ENCODE measurements around the gene NRG4. TPM values are rescaled to one million over a fixed set of nuclear protein-coding genes. Genes with fewer than 3 reads are reported as not detected.
"Not testable (repeated sequence)": the region's sequence is repeated elsewhere in the genome, so short reads cannot be mapped to it uniquely, and the experiment has no call there.

The NRG4 gene
- total RNA-seq, 1 donor from 2014 or later = not detected

DNA sequence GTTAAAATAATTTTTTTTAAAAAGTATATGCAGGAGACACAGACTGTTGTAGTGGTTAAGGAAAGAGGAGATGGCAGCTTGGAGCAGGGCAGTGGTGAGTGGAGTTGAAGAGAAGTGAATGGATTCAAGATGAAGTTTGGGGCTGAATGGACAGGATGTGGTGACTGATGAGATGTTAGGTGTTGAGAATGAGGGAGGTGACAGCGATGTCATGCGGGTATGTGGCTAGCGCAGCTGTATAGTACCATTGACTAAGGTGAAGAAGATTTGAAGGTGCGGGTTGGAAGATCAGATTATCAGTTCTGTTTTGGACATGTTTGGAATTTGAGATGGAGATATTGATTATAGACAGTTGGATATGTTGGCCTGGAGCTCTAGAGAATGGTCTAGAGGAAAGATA lies 88.5 kb downstream of the NRG4 start:
- H3K4me1 ChIP-seq = no peaks in the 10 kb centered on the region
- peaks cover 0 to 5% of the 10 kb centered on the region in 2 donors for H3K36me3 ChIP-seq
- H3K9me3 ChIP-seq = no peaks in the 10 kb centered on the region
- TF ChIP-seq CTCF (IDR thresholded peaks at IDR 0.05) = no peak
- no peak overlapping the region for H3K4me3 ChIP-seq
- H3K27ac ChIP-seq = no peak overlapping the region
- DNase-seq (ENCODE audit: low spot score in 2 of 2) = no peak
- H3K27me3 ChIP-seq = no peaks in the 10 kb centered on the region
- intact Hi-C loops (cut with DNase I) = no loop called here

DNA sequence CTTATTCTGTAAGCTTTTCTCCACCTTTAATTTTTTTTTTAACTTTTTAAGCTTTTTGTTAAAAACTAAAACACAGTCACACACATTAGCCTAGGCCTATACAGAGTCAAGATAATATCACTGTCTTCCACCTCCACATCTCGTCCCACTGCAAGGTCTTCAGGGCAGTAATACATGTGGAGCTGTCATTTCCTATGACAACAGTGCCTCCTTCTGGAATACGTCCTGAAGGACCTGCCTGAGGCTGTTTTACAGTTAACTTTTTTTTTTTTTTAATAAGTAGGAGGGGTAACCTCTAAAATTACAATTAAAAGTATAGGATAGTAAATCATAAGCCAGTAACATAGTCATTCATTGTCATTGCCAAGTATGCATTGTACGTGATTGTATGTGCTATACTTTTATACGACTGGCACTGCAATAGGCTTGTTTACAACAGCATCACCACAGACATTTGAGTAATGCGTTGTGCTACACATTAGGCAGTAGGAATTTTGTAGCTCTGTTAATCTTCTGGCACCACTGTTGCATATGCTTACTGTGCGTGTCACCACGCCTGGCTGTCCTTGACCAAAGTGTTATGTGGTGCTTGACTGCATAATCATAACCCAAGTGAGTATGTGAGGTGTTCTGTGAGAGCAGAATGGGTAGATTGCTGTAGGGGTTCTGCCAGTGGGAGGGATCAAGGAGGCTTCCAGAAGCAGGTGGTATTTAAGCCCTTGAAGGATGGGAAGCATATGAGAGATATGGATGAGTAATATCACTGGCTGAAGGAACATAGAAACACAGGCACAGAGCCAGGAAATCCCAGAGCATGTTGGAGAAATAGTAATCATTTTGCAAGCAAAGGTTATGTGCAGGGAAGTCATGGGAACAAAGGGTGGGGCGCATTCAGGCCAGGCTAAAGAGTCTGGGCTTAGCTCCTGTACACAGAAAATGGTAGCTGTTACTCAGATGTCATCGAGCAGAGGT lies 90.2 kb downstream of the NRG4 start:
- H3K27me3 ChIP-seq = no peaks in the 10 kb centered on the region
- peaks cover 0 to 8% of the 10 kb centered on the region in 2 donors for H3K36me3 ChIP-seq
- no peak overlapping the region for H3K27ac ChIP-seq
- TF ChIP-seq CTCF (IDR thresholded peaks at IDR 0.05) = peak in 1 of 3 experiments; percentile 12
- peak in 1 of 2 donors; percentile 64 for DNase-seq (ENCODE audit: low spot score in 2 of 2)
- no peaks in the 10 kb centered on the region for H3K9me3 ChIP-seq
- no peak overlapping the region for H3K4me3 ChIP-seq
- intact Hi-C loops (cut with DNase I) = no loop called here
- H3K4me1 ChIP-seq = no peaks in the 10 kb centered on the region

- Histone ChIP-seq H3K4me1 (no peaks in the 10 kb centered on the region), H3K4me3 (no peak overlapping the region), H3K27me3 (no peaks in the 10 kb centered on the region), H3K9me3 (no peaks in the 10 kb centered on the region), H3K27ac (no peak overlapping the region), H3K36me3 (peaks cover 0 to 11% of the 10 kb centered on the region in 2 donors)
- no peak for TF ChIP-seq CTCF (IDR thresholded peaks at IDR 0.05)
- no peak for DNase-seq (ENCODE audit: low spot score in 2 of 2)
- intact Hi-C loops (cut with DNase I) = no loop called here
These were observed 92.1 kb downstream of the NRG4 start for GRCh38 chr15:75920079-75920478.

DNA sequence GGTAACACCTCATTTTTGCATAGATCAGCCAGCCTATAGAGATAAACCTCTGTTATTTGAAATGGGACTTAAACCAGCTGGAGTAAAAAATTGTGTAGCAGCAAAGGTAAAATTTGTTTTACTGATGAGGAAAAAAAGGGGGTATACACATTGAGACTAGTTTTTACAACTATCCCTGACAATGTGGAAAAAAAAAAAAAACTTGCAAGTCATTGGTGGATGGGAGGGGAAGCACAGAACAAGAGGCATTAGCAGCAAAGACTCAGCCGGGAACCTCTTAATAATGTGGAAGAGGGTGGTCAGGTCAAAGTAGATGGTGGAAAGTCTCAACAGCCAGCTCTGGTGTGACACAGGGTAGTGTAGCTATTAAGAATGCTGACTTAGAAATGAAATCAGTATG lies 94.1 kb downstream of the NRG4 start:
- no peak for DNase-seq (ENCODE audit: low spot score in 2 of 2)
- peaks cover 11 to 22% of the 10 kb centered on the region in 2 donors for H3K36me3 ChIP-seq
- H3K4me3 ChIP-seq = no peak overlapping the region
- no peak for TF ChIP-seq CTCF (IDR thresholded peaks at IDR 0.05)
- no peaks in the 10 kb centered on the region for H3K4me1 ChIP-seq
- no peak overlapping the region for H3K27ac ChIP-seq
- H3K9me3 ChIP-seq = no peaks in the 10 kb centered on the region
- H3K27me3 ChIP-seq = no peaks in the 10 kb centered on the region
- intact Hi-C loops (cut with DNase I) = no loop called here

DNA sequence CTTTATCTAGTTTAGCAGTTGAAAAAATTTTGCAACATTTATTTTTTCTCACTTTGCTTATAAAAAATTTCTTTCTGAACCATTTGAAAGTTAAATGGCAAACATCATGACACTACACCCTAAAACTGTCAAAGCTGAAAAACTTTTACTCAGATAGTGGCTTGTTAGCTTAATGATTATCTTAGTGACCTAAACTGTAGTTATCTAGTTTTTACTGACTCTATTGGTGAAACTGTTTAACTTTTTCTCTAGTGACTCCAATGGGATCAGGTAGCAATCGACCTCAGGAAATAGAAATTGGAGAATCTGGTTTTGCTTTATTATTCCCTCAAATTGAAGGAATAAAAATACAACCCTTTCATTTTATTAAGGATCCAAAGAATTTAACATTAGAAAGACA lies 95.2 kb downstream of the NRG4 start:
- no peak for TF ChIP-seq CTCF (IDR thresholded peaks at IDR 0.05)

DNA sequence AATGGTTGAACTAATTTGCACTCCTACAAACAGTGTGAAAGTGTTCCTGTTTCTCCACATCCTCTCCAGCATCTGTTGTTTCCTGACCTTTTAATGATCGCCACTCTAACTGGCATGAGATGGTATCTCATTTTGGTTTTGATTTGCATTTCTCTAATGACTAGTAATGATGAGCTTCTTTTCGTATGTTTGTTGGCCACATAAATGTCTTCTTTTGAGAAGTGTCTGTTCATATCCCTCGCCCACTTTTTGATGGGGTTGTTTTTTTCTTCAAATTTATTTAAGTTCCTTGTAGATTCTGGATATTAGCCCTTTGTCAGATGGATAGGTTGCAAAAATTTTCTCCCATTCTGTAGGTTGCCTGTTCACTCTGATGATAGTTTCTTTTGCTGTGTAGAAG lies 101.9 kb downstream of the NRG4 start:
- H3K27ac ChIP-seq; intact Hi-C loops (cut with DNase I); H3K9me3 ChIP-seq; DNase-seq (ENCODE audit: low spot score in 2 of 2); H3K4me1 ChIP-seq; H3K4me3 ChIP-seq; H3K27me3 ChIP-seq: not testable (repeated sequence)
- peaks cover 17 to 24% of the 10 kb centered on the region in 2 donors for H3K36me3 ChIP-seq

More for the DNA sequence above, 95.2 kb downstream of the NRG4 start:
- Histone ChIP-seq H3K4me3 (no peak overlapping the region), H3K9me3 (no peaks in the 10 kb centered on the region), H3K27me3 (no peaks in the 10 kb centered on the region), H3K4me1 (no peaks in the 10 kb centered on the region), H3K27ac (no peak overlapping the region), H3K36me3 (peaks cover 13 to 17% of the 10 kb centered on the region in 2 donors)
- intact Hi-C loops (cut with DNase I) = no loop called here
- no peak for DNase-seq (ENCODE audit: low spot score in 2 of 2)

All from ascending aorta (tissue), 2 donors.